DMS153 (cell line): ENCODE data around the gene CENATAC.
"Not testable (repeated sequence)": the region's sequence is repeated elsewhere in the genome, so short reads cannot be mapped to it uniquely, and the experiment has no call there.

Source experiments
- DNase-seq: peaks from one replicate; lab custom pipeline; 2025; lab: John Stamatoyannopoulos, UW

Gene CENATAC

DNA sequence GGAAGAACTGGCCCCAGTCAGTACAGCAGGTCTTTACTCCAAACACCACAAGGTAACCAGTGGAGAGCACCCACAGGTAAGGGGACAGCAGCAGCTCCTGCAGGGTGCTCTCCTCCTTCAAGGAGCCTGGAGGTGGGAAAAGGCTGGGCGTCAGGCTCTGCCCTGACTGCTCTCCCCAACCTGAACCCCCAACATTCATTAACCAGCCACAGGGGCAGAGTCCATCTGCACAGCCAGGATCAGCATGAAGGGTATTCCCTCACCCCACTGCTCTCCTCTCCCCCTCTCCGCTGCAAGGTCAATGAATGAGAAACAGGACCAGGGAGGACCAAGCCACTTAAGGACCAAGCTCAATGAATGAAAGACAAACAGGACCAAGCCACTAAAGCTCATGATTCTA is 29.0 kb downstream of the CENATAC start:
- DNase-seq, result no peak

DNA sequence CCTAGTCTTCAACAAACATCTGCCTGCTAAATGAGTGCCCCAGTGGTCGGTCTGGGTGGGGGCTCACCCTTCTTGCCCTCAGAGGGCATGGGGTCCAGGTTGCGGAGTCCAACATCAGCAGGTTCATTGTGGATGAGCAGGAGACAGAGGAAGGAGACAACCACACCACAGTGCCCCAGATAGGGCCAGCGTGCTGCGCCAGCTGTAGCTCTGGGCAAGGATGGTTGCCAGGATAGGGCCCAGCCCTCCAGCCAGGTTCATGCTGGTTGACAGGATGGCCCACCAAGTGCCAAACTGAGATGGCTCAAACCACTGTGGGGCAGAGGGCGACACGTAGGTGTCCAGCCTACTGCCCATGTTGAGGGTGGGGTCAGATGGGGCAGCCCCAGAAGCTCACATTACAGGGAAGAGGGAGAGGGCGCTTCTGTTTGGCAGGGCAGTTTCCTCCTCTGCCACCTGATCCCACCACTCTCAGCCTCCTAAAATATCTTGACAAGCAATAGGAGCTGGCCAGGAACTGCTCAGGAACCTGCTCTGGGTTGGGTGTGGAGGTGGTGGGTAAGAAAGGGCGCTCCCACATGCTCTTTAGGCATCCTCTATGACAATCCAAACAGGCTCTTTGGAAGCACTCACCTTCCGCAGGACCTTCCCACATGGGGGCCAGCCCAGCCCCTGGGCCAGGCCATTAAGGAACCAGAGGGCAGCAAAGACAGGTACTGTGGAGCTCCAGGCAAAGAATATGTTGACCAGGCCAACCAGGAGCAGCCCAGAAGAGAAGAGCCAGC is 29.8 kb downstream of the CENATAC start:
- DNase-seq, result no peak

DNA sequence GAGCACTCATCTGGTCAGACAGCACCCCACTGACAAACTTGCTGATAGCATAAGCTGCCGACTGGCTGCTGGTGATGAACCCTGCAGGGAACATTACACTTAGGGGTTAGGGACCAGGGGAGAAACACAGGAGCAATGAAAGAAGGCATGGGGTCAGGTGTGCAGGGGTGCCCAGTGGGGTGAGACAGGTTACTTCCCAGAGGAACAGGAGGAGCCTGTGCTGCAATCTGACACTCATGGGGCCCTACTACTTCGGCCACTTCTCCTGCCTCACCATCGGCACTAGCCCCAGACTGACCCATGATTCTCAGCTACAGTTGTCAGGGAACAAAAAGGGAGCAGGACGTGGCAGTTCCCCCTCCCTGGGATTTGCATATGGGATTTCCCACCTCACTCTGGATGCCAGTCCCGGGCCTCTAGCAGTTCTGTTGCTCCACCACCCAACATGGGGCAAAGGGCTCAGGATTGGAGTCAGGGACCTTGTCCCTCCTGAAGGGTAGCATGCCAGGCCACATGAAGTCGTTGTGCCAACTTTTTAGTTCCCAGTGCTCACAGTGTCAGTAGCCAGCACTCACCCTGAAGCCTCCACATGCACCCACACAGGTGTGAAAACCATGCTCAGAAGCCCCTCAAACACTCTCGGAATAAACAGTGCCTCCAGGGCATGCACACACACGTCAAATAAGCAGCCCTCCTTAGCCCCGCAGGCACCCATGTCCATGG is 30.6 kb downstream of the CENATAC start:
- DNase-seq, result no peak

DNA sequence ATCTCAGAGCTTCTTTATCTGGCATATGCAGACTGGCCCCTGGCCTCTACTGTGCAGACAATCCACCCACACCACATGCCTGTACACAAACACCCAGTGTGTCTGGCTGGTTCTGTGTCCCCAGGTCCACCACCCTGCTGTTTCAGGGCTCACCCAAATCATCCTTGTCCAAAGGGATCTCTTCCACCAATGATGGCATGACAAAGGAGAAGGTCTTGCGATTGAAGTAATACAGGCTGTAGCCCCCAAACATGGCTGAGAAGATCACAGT is 31.1 kb downstream of the CENATAC start:
- DNase-seq, result no peak

GRCh38 chr11:119029340-119030028 is 31.5 kb downstream of the CENATAC start:
- no peak for DNase-seq

DNA sequence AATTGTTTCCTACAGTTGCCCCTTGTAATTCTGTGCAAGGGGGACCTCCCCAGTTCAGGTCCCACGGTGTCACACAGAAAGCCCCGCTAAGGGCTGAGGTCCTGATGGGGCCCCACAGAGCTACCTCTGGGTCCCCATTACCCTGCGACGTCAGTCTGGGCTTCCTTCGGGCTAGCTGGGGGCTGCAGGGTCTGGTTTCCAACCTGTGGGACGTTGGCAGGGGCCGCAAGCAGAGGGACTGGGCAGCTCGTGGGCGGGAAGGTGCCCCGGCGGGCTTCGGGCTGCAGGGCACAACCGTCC is 32.0 kb downstream of the CENATAC start:
- DNase-seq, result no peak

- peak; percentile 96 for DNase-seq
Observed at GRCh38 chr11:119030329-119031047, 32.5 kb downstream of the CENATAC start, which contains the start of gene SLC37A4. Gene SLC37A4 (minus strand): TSS chr11:119030877.

DNA sequence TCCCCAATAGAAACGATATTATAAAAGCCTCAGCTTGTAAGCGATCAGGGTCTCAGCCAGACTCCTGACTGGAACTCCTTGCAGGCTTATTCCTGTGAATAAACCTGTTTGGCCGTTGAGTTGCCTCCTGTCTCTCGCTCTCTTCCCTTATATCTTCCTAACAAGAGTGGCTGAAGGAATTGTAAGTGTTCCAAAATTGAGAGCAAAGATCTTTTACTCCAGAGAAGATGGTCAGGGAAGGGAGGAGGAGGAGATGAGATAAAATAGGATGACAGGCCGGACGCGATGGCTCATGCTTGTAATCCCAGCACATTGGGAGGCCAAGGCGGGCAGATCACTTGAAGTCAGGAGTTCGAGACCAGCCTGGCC is 34.0 kb downstream of the CENATAC start:
- no peak for DNase-seq

GRCh38 chr11:119033421-119033820 is 35.5 kb downstream of the CENATAC start:
- DNase-seq, result not testable (repeated sequence)

DNA sequence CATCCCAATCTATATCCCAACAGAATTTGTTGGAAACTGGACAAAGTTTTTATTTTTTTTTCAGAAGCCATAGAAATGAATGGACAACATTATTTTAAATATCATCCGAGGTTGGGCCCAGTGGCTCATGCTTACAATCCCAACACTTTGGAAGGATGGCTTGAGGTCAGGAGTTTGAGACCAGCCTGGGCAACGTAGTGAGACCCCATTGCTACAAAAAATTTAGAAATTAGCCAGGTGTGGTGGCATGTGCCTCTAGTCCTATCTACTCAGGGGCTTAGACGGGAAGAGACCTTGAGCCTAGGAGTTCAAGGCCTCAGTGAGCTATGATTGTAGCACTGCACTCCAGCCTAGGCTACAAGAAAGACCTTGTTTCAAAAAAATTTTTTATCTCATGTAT is 36.9 kb downstream of the CENATAC start:
- no peak for DNase-seq

GRCh38 chr11:119038884-119039283 is 40.9 kb downstream of the CENATAC start:
- no peak for DNase-seq

DNA sequence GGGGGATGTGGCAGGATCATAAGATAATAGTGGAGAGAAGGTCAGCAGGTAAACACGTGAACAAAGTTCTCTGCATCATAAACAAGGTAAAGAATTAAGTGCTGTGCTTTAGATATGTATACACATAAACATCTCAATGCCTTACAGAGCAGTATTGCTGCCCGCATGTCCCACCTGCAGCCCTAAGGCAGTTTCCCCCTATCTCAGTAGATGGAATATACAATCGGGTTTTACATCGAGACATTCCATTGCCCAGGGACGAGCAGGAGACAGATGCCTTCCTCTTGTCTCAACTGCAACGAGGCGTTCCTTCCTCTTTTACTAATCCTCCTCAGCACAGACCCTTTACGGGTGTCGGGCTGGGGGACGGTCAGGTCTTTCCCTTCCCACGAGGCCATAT is 41.5 kb downstream of the CENATAC start:
- not testable (repeated sequence) for DNase-seq

- DNase-seq, result no peak
Observed at GRCh38 chr11:119041821-119042514, 44.0 kb downstream of the CENATAC start.

DNA sequence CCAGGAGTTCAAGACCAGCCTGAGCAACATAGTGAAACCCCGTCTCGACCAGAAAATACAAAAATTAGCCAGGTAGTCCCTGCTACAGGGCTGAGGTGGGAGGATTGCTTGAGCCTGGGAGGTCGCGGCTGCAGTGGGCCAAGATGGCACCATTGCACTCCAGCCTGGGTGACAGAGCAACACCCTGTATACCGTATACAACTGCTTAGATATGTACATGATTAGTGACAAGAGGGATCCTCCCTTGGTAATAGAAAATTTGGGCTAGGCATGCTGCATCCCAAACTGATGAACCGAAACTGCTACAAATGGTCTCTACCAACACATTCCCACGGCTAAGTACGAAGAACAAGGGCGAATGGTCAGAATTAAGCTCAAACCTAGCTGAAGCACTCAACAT is 45.0 kb downstream of the CENATAC start:
- DNase-seq, result no peak

- no peak for DNase-seq
Observed at GRCh38 chr11:119044708-119045107, 46.8 kb downstream of the CENATAC start.

DNA sequence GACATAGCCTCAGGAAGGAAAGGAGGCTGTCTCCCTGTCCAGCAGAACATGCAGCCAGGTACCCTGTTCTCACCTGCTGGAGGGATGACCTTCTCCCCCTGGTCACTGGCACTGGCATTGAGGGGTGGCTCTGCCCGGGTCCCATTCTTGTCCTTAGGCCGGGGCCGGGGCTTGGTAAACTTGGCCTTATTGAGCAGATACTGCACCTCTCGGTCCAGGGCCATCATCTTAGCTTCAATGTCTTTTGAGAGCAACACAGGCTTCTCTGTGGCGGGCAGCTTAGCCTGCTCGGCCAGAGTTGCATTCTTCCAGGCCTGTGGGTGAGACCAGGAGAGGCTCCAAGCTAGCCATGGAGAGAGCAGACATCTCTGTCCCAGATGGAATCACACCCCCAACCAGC is 48.6 kb downstream of the CENATAC start:
- DNase-seq, result no peak

- DNase-seq, result no peak
Observed at GRCh38 chr11:119047205-119047604, 49.3 kb downstream of the CENATAC start.

DNA sequence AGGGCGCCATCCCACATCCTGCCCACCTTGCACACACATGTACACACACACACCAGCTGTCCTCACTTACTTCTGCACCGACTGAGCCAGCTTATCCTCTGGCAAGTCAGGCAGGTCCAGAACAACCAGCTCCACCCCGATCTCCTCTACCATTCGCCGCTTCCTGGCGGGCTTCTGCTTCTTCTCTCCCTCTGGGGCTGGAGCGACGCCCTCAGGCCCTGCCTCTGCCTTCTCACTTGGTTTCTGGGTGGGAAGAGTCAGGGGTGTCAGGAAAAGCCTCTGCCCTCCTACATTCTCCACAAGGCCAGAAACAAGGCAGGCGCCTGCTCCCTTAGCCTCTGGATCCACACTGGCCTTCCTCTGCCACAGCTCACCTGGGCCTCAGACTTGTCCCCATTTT is 50.7 kb downstream of the CENATAC start:
- DNase-seq, result no peak

GRCh38 chr11:119049081-119049480 is 51.1 kb downstream of the CENATAC start:
- DNase-seq, result no peak

DNA sequence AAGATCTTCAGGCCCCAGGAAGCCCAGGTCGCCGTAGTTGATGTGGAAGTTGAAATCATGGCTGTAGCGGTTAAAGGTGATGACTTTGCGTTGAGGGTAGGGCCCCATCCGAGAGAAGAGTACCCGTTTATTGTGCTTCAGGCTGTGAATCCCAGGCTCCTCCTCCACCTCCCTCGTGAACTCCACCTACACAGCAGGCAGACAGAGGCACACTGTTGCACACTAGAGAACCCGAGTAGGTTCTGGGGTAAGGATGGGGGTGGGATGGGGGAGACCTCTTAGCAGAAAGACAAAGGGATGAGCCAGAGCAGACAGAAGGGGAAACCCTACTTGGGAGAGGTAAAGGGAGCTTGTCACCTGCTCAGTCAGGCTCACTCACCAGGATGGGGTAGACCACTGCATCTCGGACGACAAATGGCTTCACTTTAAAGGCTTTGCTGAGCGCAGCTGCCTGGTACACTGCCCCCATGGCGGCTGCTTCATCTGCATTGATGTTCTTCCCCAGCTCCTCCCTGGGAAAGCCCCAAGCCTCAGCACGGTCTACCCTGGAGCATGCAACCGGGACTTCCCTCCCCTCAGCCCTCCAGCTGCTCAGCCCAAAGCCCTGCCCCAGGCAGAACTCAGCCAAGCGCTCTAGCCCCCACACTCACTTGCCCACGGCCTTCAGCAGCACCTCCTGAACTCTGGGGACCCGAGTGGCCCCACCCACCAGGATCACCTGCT is 53.7 kb downstream of the CENATAC start:
- DNase-seq, result no peak

- no peak for DNase-seq
Observed at GRCh38 chr11:119052163-119052814, 54.4 kb downstream of the CENATAC start.
